ENCODE data around the gene C12orf42.

C12orf42 gene

GRCh38 chr12:103529306-103529705 is 33.5 kb upstream of the C12orf42 start:
- no peaks in the 10 kb centered on the region for H3K27me3 ChIP-seq (replicated peaks; ENCODE audit: control insufficient read depth, insufficient read depth, low read length)
- H3K36me3 ChIP-seq (ENCODE audit: control insufficient read depth, insufficient read depth, low read length), result no peaks in the 10 kb centered on the region
- DNase-seq (ENCODE audit: extremely low read depth, insufficient read length), result no peak
- no peak for TF ChIP-seq CTCF (IDR thresholded peaks at IDR 0.05; ENCODE audit: insufficient read depth, low read length, poor library complexity, severe bottlenecking)
- H3K4me3 ChIP-seq (replicated peaks; ENCODE audit: low read depth, low read length), result no peak overlapping the region

- TF ChIP-seq CTCF (IDR thresholded peaks at IDR 0.05; ENCODE audit: insufficient read depth, low read length, poor library complexity, severe bottlenecking), result no peak
- Histone ChIP-seq H3K36me3 (ENCODE audit: control insufficient read depth, insufficient read depth, low read length) (no peaks in the 10 kb centered on the region), H3K4me3 (replicated peaks; ENCODE audit: low read depth, low read length) (no peak overlapping the region), H3K27me3 (replicated peaks; ENCODE audit: control insufficient read depth, insufficient read depth, low read length) (no peaks in the 10 kb centered on the region)
- no peak for DNase-seq (ENCODE audit: extremely low read depth, insufficient read length)
Observed at GRCh38 chr12:103524238-103524875, 28.6 kb upstream of the C12orf42 start.

DNA sequence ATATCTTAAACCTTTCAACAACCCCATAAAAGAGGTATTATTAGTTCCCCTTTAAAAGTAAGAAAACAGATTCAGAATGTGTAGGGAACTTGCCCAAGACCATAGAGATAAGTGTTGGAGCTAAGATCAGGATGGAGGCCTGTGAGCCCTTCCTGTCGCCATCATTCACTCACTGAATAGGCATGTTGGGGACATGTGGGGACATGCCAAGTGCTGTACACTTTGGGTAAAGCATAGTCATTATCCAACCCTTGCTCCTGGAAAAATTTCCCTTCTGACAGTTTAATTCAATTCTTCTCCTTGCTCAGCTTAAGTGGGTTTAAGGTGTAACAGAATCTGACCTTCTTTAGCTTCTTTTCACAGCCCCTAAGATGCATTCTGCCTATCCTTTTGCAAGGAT is 28.0 kb upstream of the C12orf42 start:
- Histone ChIP-seq H3K36me3 (ENCODE audit: control insufficient read depth, insufficient read depth, low read length) (no peaks in the 10 kb centered on the region), H3K27me3 (replicated peaks; ENCODE audit: control insufficient read depth, insufficient read depth, low read length) (no peaks in the 10 kb centered on the region), H3K4me3 (replicated peaks; ENCODE audit: low read depth, low read length) (no peak overlapping the region)
- DNase-seq (ENCODE audit: extremely low read depth, insufficient read length), result no peak
- TF ChIP-seq CTCF (IDR thresholded peaks at IDR 0.05; ENCODE audit: insufficient read depth, low read length, poor library complexity, severe bottlenecking), result no peak

DNA sequence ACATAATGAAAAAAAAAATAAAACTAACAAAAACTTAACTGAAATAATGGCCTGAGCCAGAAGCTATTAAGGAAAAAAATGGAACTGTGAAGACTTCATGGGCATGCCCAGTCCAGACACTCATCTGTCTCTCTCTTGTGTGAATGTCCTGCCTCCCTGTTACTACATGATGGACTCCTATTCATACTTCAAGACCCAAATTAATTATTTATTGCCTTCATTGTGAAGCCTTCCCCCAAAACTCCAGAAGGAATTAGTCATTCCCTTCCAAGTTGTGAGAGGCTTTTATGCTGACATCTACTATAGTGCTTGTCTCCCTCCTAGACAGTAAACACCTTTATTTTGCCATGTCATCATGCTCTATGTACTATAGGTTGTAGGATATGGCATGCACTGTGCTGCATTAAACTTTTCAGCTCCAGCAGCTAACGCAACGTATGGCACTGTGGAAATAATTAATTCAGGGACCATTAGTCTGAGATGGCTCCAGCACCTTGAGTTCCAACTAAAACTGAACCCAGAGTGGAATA is 25.0 kb upstream of the C12orf42 start:
- no peak overlapping the region for H3K4me3 ChIP-seq (replicated peaks; ENCODE audit: low read depth, low read length)
- DNase-seq (ENCODE audit: extremely low read depth, insufficient read length), result no peak

GRCh38 chr12:103519632-103520031 is 23.9 kb upstream of the C12orf42 start:
- no peaks in the 10 kb centered on the region for H3K36me3 ChIP-seq (ENCODE audit: control insufficient read depth, insufficient read depth, low read length)
- no peak for TF ChIP-seq CTCF (IDR thresholded peaks at IDR 0.05; ENCODE audit: insufficient read depth, low read length, poor library complexity, severe bottlenecking)
- DNase-seq (ENCODE audit: extremely low read depth, insufficient read length), result no peak

More for the DNA sequence above, 25.0 kb upstream of the C12orf42 start:
- TF ChIP-seq CTCF (IDR thresholded peaks at IDR 0.05; ENCODE audit: insufficient read depth, low read length, poor library complexity, severe bottlenecking), result no peak
- no peaks in the 10 kb centered on the region for H3K36me3 ChIP-seq (ENCODE audit: control insufficient read depth, insufficient read depth, low read length)
- H3K27me3 ChIP-seq (replicated peaks; ENCODE audit: control insufficient read depth, insufficient read depth, low read length), result no peaks in the 10 kb centered on the region

More at GRCh38 chr12:103519632-103520031, 23.9 kb upstream of the C12orf42 start:
- H3K27me3 ChIP-seq (replicated peaks; ENCODE audit: control insufficient read depth, insufficient read depth, low read length), result no peaks in the 10 kb centered on the region
- no peak overlapping the region for H3K4me3 ChIP-seq (replicated peaks; ENCODE audit: low read depth, low read length)

All from GM06990 (cell line).